GM21526 (cell line): ENCODE measurements around the gene NES.

ENCODE experiments used
- ATAC-seq: cut with Tn5 transposase; IDR thresholded peaks from one replicate; pipeline ENCODE4 v1.9.1; 2021; ENCODE audit warnings: moderate library complexity; ENCODE audit not compliant: unreplicated experiment, low FRiP score

The NES gene

DNA sequence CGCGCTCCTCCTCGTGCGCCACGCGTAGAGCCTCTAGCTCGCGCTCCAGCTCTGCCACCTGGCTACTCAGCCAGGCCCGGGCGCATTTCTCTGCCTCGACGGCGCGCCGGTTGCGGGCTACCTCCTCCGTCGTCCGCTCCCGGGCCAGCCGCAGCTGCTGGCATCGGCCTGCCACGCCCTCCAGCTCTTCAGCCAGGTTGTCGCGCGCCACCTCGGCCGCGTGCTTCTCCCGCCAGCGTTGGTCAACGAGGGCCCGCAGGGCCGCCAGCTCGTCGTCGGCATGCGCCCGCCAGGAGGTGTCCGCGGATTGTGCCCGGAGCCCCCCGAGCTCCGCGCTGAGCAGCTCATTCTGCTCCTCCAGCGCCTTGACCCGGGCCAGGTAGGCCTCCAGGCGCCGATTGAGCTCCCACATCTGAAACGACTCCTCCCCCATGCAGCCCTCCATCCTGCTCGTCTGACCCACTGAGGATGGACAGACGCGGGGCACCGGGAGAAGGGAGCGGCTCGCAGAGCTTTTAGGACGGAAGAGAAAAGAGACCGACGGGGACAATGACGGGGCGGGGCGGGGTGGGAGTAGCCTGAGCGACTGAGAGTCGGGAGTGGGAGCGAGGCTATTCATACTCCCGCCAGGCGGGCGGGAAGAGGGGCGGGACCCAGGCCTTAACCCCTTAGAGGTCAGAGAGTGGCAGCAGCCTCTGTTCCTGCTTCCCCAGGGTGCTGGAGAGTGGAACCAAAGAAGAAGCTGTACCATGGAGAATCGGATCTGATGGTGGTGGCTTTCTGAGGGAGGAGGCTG lies at the start of gene NES:
TSS of gene NES (minus strand) at position 588 of the 796 bp plus-strand sequence. CDS start at position 445, 143 bp downstream.
- ATAC-seq = no peak

DNA sequence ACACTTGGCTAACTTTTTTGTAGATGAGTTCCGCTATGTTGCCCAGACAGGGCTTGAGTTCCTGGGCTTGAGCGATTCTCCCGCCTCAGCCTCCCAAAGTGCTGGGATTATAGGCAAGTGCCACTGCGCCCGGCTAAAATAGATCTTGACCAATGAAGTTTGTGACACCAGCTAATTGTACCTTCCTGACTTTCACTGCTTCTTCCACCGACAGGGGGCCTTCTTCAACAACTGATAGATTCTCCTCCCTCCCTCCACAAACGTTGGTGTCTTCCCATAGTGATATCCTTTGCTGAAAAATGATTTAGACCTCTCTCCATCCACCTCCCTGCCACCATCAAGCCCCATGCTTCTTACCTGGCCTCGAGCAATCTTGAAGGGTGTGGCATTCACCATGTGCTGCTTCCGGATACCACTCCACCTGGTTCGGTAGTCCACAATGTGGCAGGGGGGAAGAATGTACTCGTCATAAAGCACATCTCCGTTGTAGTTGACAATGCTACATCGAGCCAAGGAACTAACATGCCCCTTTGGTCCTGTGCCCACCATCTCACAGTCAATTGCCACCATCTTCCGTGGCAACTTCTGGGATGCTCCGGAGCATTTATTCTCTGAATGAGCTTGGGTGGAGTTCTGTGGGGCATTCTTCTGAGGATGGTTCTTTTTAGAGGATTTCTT lies 49.5 kb upstream of the NES start:
- no peak for ATAC-seq

DNA sequence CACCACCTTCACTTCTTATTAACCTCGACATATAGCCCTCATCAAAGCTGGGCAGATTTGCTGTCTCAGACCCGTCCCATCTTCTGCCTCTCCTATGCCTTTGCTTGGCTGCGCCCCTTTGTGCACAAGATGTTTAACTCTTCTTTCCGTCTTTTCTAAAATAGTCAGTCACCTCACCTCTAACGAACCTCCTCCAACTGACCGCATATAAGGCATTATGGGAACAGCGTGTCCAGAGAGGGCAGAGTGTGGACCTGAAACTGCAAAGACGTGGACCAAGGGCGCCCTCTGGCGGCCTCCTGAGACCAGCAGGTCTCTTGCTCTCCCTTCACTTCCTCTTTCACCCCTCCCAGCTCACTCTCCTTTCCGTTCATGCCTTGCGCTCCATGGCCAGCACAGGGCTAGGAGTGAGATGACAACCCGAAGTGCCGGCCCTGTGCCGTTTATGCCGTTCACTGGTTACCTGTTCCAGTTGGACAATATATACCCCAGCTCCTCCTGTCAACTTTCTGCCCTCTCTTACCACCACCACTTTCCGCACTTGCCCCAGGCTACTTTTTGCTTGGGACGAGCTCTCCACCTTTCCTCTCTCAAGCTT lies 48.6 kb upstream of the NES start:
- peak; percentile 35 for ATAC-seq

DNA sequence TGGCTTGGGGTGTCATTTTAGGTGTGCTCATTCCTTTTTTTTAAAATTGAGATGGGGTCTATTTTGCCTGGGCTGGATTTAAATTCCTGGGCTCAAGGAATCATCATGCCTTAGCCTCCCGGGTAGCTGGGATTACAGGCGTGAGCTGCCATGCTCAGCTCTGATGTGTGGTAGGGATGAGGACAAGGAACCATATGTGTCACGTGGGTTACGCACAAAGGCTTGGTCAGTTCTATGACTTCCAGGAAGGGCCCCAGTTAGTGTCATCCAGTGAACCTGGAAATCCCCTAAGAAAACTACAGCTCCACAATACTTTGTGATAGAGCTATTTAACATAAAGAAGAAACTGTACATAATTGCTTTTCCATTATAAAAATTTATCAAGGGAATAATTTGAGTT lies 44.3 kb upstream of the NES start:
- ATAC-seq = no peak

DNA sequence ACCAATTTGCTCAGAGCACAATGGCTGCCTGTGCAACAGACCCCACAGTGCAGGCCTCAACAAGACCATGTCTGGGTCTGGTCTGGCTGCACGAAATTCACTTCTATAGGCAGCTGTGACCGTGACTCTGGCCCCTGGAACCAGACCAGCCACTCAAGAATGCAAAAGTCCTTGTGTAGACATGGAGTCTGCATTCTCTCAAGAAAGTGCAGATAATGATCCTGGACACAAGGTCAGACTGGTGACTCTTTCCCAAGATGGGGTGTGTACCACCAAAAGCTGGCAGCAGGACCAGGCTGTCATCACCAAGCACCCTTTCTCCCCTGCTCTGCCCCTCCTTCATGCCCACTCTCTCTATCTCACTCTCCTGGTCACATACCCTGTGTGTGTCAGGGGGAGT lies 43.9 kb upstream of the NES start:
- no peak for ATAC-seq

DNA sequence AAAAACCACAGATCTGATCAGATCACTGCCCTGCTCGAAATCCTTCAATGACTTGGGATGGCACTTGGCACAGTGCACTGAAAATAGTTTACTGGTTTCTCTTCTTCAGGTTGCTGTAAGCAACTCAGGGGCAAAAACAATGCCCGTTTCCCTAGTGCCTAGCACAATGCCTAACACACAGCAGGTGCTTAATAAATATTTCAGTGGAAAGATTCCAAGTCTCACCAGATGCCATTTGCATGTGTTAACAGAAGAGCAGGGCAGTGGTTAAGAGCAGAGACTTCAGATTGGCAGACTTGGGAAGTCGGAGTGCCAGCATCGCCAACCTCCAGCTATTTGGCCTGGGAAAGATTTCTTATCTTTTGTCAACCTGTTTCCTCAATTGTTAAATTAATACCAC lies 40.1 kb upstream of the NES start:
- no peak for ATAC-seq

GRCh38 chr1:156714830-156715229 lies 37.6 kb upstream of the NES start:
- ATAC-seq = no peak

DNA sequence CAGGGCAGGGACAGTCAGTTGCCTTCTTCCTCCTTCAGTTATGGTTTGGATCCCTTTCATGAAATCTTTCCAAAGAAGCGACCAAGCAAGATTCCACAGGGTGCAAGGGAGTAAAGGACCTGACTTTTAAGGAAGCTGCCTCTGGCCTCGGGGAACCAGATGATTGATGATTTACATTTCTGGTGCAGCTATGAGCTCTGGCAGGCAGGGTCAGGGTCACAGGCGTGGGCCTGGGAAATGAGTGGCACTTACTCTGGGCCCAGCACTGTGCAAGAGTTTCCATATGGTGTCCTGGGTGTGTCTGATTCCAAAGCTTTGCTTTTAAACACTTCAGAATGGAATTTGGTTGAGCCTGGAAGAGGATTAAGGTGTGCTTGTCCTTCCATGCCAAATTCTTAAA lies 35.4 kb upstream of the NES start:
- no peak for ATAC-seq

- no peak for ATAC-seq
Observed at GRCh38 chr1:156711011-156711817, 34.0 kb upstream of the NES start.

GRCh38 chr1:156709757-156710489 lies 32.7 kb upstream of the NES start:
- no peak for ATAC-seq

DNA sequence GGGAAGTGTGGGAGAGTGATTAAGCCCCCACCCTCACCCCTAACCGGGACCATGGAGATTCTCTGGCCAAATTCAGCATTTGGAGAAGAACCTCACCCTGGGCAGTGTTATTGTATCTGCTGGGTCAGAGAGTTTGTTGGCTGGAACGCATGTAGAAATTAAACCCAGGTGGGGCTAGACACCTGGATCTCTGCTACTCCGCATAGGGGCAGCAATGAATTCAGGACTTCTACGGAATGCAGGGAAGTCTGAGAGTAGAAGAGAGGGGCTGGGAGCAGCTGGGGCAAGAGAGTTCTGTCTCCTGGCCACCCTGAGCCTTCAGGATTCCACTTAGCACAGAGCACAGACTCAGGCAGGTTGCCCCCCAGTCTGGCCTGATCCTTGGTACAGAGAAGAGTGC lies 31.8 kb upstream of the NES start:
- no peak for ATAC-seq

DNA sequence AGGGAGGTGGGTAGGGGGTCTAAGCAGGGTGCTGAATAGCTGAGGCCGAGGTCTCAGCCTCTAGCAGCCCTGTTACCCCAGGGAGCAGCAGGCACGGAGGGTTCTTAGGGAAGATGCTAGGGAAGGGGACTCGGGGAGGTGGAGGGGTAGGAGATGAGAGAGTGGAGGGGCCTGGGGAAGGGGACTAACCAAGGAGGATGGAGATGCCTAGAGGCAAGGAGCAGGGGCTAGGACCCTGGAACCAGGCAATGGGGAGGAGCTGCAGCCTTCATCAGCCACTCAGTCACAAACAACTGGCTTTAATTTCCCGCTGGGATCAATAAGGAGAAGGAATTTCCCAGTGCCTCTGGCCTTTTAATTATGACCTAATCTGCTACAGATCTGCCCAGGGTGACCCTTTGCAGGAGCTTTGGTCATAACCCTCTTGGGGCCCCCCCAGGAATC lies 31.0 kb upstream of the NES start:
- no peak for ATAC-seq

DNA sequence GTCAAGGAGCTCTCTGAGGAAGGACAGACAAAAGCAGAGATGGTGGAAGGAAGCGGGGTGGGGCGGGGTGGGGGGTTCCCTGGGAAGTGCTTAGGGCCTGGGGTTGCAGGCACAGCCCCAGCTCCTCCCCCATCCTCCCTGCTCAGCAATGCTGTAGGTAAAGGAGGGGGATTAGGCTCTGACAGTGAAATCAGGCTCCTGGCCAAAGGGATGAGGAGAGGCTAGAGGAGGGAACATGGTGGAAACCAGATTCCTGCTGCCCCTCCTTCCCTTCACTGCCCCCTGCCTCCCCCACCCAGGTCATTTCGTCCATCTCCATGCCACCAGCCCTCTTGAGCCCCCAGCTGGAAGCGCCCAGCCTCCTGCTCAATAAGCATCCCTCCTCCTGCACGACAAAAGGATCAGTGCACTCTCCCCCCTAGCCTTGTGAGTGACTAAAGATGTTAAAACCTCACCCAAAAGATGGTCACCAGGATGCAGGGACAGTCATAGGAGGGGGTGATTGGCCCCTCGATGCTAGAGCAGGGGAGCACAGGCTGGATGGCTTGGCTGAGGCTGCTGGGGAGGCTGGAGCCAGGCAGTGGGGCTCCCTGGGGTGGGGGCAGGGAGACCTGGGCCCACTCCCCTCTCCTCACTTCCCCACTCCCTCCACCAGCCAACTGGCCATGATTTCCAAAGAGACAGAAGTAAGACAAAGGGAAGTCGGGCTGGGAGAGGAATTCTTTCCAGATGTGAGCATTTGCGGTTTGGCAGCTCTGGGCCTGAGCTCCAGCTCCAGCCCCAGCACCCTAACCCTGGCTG lies 30.4 kb upstream of the NES start:
- ATAC-seq = no peak

- no peak for ATAC-seq
Observed at GRCh38 chr1:156706657-156707416, 29.6 kb upstream of the NES start.

- ATAC-seq = no peak
Observed at GRCh38 chr1:156705918-156706656, 28.9 kb upstream of the NES start.

- ATAC-seq = no peak
Observed at GRCh38 chr1:156705321-156705917, 28.2 kb upstream of the NES start, which contains the start of gene CRABP2. Gene CRABP2 (minus strand): TSS chr1:156705583. CDS start chr1:156705446, 137 bp downstream.

GRCh38 chr1:156704930-156705320 lies 27.7 kb upstream of the NES start:
- no peak for ATAC-seq
